Measurements from ENCODE around the gene IRF2BPL. TPM values are rescaled to one million over a fixed set of nuclear protein-coding genes. Genes with fewer than 3 reads are reported as not detected.

The IRF2BPL gene
- 4.2 to 6.8 TPM (median 5.6 TPM) in 3 replicates for polyA plus RNA-seq
- 4.0 TPM for polyA plus RNA-seq (2011; ENCODE audit: low read depth)
- polyA plus RNA-seq (2011; cell fraction: cytosol; rRNA removed) = 3.3 and 6.7 TPM in 2 replicates
- 7.0 and 9.5 TPM in 2 replicates for polyA plus RNA-seq (2011; cell fraction: nucleus; rRNA removed)
- 9.0 and 15.9 TPM in 2 replicates for polyA plus RNA-seq (2012; ENCODE audit: low replicate concordance)
- polyA minus RNA-seq = 3.6 to 8.6 TPM (median 4.1 TPM) in 3 replicates
- 20.3 TPM for polyA minus RNA-seq (2011; cell fraction: cytosol; rRNA and poly(A)+ RNA removed)
- polyA minus RNA-seq (2011; cell fraction: nucleus; rRNA and poly(A)+ RNA removed) = 11.1 and 12.7 TPM in 2 replicates

GRCh38 chr14:77028384-77029231 lies at the start of gene IRF2BPL:
TSS of gene IRF2BPL (minus strand) at chr14:77028708. CDS start at chr14:77027792, 916 bp downstream.
- peaks cover 47% of the 10 kb centered on the region for H3K4me1 ChIP-seq (ENCODE audit: control insufficient read depth, extremely low read depth, insufficient read depth, low read length)
- H3K4me3 ChIP-seq (ENCODE audit: control insufficient read depth in 2 of 3, extremely low read depth in 1 of 3, insufficient read depth in 2 of 3, low read depth in 1 of 3, low read length in 3 of 3) = peak within 1 kb of the TSS; percentile 76 to 82 (median 81)
- H3K27ac ChIP-seq (ENCODE audit: control insufficient read depth, insufficient read depth, low read length) = peak within 1 kb of the TSS; percentile 93
- H3K9ac ChIP-seq (ENCODE audit: control insufficient read depth, extremely low read depth, insufficient read depth, low read length) = peak within 1 kb of the TSS; percentile 87
- peak within 1 kb of the TSS; percentile 70 for H2AFZ ChIP-seq (ENCODE audit: control insufficient read depth, low read length)
- H3K4me2 ChIP-seq (ENCODE audit: control insufficient read depth, extremely low read depth, insufficient read depth, low read depth, low read length) = peak within 1 kb of the TSS; percentile 100
- no peaks in the 10 kb centered on the region for H3K9me3 ChIP-seq (ENCODE audit: control insufficient read depth, low read depth, low read length)
- FAIRE-seq (peak; percentile 17), DNase-seq (ENCODE audit: low read depth, low spot score) (no peak)
- dilution Hi-C loops (cut with MboI; ENCODE audit: extremely low pct_ligation_motif_present, low sequenced_read_pairs) = no loop called here
- H3K79me2 ChIP-seq (ENCODE audit: control insufficient read depth, insufficient read depth, low read length) = peaks cover 36% of the 10 kb centered on the region
- TF ChIP-seq EZH2 (IDR thresholded peaks at IDR 0.05; ENCODE audit: low read length) = no peak
- no peak for TF ChIP-seq CTCF (optimal IDR thresholded peaks at IDR 0.05 in 1 of 3, IDR thresholded peaks at IDR 0.05 in 1 of 3, conservative IDR thresholded peaks at IDR 0.05 in 1 of 3; ENCODE audit: extremely low read depth in 1 of 3, insufficient read depth in 2 of 3, low read length in 3 of 3)
- H4K20me1 ChIP-seq (ENCODE audit: control insufficient read depth, extremely low read depth, insufficient read depth, low read length) = no peaks in the 10 kb centered on the region
- H3K27me3 ChIP-seq (ENCODE audit: control insufficient read depth, extremely low read depth, insufficient read depth, low read length) = no peaks in the 10 kb centered on the region
- H3K36me3 ChIP-seq (ENCODE audit: control insufficient read depth in 2 of 2, extremely low read depth in 1 of 2, insufficient read depth in 2 of 2, low read length in 2 of 2) = peaks cover 2 to 7% of the 10 kb centered on the region in 2 experiments
- H3K9me1 ChIP-seq (ENCODE audit: control insufficient read depth, extremely low read depth, insufficient read depth, low read length) = no peaks in the 10 kb centered on the region

- Histone ChIP-seq H3K9ac (ENCODE audit: control insufficient read depth, extremely low read depth, insufficient read depth, low read length) (no peak overlapping the region), H3K4me1 (ENCODE audit: control insufficient read depth, extremely low read depth, insufficient read depth, low read length) (peaks cover 4% of the 10 kb centered on the region), H3K36me3 (ENCODE audit: control insufficient read depth in 2 of 2, extremely low read depth in 1 of 2, insufficient read depth in 2 of 2, low read length in 2 of 2) (no peaks in the 10 kb centered on the region), H3K27me3 (ENCODE audit: control insufficient read depth, extremely low read depth, insufficient read depth, low read length) (no peaks in the 10 kb centered on the region), H3K27ac (ENCODE audit: control insufficient read depth, insufficient read depth, low read length) (no peak overlapping the region), H3K9me3 (ENCODE audit: control insufficient read depth, low read depth, low read length) (no peaks in the 10 kb centered on the region), H2AFZ (ENCODE audit: control insufficient read depth, low read length) (no peak overlapping the region), H3K4me2 (ENCODE audit: control insufficient read depth, extremely low read depth, insufficient read depth, low read depth, low read length) (no peak overlapping the region), H3K9me1 (ENCODE audit: control insufficient read depth, extremely low read depth, insufficient read depth, low read length) (no peaks in the 10 kb centered on the region), H4K20me1 (ENCODE audit: control insufficient read depth, extremely low read depth, insufficient read depth, low read length) (no peaks in the 10 kb centered on the region), H3K4me3 (ENCODE audit: control insufficient read depth in 2 of 3, extremely low read depth in 1 of 3, insufficient read depth in 2 of 3, low read depth in 1 of 3, low read length in 3 of 3) (no peak overlapping the region), H3K79me2 (ENCODE audit: control insufficient read depth, insufficient read depth, low read length) (no peaks in the 10 kb centered on the region)
- DNase-seq (ENCODE audit: low read depth, low spot score) (no peak), FAIRE-seq (no peak)
- dilution Hi-C loops (cut with MboI; ENCODE audit: extremely low pct_ligation_motif_present, low sequenced_read_pairs) = no loop called here
- TF ChIP-seq CTCF (optimal IDR thresholded peaks at IDR 0.05 in 1 of 3, IDR thresholded peaks at IDR 0.05 in 1 of 3, conservative IDR thresholded peaks at IDR 0.05 in 1 of 3; ENCODE audit: extremely low read depth in 1 of 3, insufficient read depth in 2 of 3, low read length in 3 of 3) = no peak
- no peak for TF ChIP-seq EZH2 (IDR thresholded peaks at IDR 0.05; ENCODE audit: low read length)
Observed at GRCh38 chr14:77077040-77077439, 48.5 kb upstream of the IRF2BPL start.
